COLO668 (cell line): Measurements from ENCODE around the gene RMDN3.

Experiments
- DNase-seq: peaks from one replicate; lab custom pipeline; 2025; ENCODE audit not compliant: unreplicated experiment; lab: John Stamatoyannopoulos, UW

RMDN3 gene

DNA sequence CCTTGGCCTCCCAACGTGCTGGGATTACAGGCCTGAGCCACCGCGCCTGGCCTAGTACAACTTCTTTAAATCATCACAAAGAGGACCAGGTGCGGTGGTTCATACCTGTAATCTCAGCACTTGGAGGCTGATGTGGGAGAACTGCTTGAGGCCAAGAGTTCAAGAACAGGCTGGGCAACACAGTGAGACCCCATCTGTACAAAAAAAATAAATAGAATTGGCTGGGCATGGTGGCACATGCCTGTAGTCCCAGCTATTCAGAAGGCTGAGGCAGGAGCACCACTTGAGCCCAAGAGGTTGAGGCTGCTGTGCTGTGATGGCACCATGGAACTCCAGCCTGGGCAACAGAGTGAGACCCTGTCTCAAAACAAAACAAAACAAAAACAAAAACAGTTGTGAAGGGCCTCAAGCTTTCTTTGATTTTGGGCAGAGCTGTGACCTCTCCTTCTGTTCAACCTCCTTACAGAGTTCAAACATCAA, 5.9 kb downstream of the RMDN3 start:
- DNase-seq = no peak

- DNase-seq = no peak
Observed at GRCh38 chr15:40747685-40748631, 7.1 kb downstream of the RMDN3 start.

DNA sequence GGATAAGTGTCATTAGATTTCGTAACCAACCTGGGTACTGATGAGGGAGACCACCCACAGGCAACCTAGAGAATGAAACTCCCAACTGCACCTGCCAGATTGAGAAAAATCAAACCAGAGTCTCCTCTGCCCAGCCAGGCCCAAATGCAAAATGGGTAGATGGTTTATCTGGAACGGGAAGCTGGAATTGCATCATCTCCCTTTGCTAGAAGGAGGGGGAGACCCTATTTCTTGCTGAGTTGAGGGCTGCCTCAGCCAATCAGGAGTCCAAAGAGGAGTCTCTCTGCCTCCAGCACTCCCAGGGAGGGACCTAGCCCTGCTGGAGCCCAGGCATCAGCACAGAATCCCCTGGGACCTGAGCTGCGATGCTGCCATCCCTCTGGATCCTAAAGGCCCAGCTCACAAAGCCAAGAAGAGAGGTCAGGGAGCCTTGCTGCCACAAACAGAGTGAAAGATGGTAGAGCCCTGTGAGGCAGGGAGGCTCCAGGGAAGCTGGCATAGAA, 8.1 kb downstream of the RMDN3 start:
- no peak for DNase-seq

GRCh38 chr15:40744815-40745152, 10.3 kb downstream of the RMDN3 start:
- no peak for DNase-seq

GRCh38 chr15:40743921-40744814, 10.9 kb downstream of the RMDN3 start:
- DNase-seq = no peak

- DNase-seq = no peak
Observed at GRCh38 chr15:40743485-40743901, 11.6 kb downstream of the RMDN3 start.

DNA sequence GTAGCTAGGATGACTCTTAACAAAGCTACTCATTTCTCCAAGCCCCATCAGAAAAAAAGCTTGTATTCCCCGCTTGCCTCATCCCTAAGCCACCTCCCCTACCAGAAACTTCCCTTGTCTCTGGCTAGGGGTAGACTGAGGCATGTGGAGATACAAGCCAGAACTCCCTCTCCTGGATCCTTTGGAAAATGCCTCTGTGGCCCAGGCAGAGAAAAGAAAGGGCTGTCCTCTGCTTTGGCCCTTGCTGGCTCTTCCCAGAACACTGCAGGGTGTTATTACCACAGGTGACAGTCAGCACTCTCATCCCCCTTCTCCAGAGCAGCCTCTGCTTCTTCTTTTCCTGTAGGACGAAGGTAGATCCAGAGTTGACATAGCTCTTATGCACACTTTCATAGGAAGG, 15.2 kb downstream of the RMDN3 start:
- DNase-seq = no peak

- no peak for DNase-seq
Observed at GRCh38 chr15:40739047-40739446, 16.0 kb downstream of the RMDN3 start.

DNA sequence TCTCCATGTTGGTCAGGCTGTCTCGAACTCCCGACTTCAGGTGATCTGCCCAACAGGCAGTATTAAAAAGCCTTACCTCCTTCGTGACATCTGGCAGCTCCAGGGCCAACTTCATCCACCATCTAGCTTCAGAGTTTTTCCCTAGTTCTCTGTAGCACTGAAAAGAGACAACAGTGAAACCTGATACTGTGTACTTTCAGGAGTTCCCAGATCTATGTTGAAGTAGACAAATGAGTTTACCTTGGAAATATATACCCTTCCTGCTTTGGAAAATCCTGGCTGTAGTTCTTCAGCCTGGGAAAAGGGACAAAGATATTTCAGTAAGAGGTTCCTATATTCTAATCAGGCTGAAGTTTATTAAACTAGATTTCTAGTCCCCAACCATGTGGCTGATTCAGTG, 18.0 kb downstream of the RMDN3 start:
- no peak for DNase-seq

- DNase-seq = no peak
Observed at GRCh38 chr15:40736575-40736974, 18.5 kb downstream of the RMDN3 start.

DNA sequence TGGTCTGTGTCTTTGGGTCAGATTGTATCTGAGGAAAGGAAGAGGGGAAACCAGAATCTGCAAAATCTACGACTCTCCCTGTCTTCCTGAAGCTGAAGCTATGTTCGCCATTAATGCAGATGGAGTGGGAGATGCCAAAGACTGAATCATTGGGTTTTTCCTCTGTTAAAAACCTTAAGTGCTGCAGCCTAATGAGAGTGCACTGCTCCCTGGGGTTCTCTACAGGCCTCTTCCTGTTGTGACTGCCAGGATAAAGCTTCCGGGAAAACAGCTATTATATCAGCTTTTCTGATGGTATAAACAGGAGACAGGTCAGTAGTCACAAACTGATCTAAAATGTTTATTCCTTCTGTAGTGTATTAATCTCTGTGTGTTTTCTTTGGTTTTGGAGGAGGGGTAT, 24.0 kb downstream of the RMDN3 start:
- no peak for DNase-seq

GRCh38 chr15:40723919-40724318, 31.1 kb downstream of the RMDN3 start:
- DNase-seq = no peak

DNA sequence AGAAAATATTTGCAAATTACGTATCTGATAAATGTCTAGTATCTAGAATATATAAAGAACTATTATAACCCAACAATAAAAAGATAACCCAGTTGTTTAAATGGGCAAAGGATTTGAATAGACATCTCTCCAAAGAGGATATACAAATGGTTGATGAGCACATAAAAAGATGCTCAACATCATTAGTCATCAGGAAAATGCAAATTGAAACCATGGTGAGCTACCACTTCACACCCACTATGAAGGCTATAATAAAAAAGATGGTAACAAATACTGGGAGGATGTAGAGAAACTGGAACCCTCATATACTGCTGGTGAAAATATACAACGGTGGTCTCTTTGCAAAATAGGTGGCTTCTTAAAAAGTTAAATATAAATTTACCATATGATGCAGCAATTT, 32.1 kb downstream of the RMDN3 start:
- DNase-seq = no peak

DNA sequence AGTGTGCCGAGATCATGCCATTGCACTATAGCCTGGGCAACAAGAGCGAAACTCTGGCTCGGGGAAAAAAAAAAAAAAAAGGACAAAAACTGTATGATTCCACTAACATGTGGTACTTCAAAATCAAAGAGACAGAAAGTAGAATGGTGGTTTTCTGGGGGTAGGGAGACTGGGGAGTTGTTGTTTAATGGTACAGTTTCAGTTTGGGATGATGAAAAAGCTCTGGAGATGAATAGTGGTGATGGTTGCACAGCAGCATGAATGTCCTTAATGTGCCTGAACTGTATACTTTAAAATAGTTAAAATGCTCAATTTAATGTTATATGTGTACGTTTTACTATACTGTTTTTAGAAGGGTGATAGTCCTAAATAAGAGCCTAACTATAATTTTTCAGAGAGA, 32.7 kb downstream of the RMDN3 start:
- DNase-seq = no peak

GRCh38 chr15:40721701-40722100, 33.4 kb downstream of the RMDN3 start:
- no peak for DNase-seq

DNA sequence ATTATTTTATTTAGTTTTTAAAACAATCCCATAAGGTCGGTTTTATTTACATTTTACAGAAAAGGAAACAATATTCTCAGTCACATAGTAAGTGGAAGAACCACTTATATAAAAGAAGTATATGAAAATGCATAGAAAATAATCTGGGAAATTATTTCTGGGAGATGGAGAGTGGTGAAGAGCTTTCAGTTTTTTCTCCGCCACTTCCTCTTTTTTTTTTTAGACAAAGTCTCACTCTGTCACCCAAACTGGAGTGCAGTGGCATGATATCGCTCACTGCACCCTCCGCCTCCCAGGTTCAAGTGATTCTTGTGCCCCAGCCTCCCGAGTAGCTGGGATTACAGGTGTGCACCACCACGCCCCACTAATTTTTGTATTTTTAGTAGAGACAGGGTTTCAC, 38.9 kb downstream of the RMDN3 start:
- DNase-seq = no peak

- DNase-seq = no peak
Observed at GRCh38 chr15:40714144-40714543, 40.9 kb downstream of the RMDN3 start.

- no peak for DNase-seq
Observed at GRCh38 chr15:40706121-40706520, 48.9 kb downstream of the RMDN3 start.

DNA sequence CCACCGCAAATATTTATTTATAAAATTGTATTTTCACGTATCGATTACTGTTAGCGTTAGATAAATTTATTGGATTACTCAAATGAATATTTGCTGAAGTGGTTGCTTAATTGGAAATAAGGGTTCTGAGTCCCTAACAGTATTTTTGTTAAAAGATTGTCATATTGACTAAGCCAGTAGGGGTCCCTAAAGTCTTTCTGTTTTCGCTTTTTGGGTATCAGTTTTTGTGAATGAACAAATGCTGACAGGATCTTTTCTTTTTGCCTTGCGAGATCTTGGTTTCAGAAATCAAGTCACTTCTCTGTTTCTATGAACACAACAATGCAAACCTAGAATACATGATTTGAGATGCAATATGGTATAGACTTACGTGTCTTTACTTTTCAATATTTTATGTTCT, 53.0 kb downstream of the RMDN3 start:
- DNase-seq = no peak

- no peak for DNase-seq
Observed at GRCh38 chr15:40697916-40698315, 57.1 kb downstream of the RMDN3 start.

DNA sequence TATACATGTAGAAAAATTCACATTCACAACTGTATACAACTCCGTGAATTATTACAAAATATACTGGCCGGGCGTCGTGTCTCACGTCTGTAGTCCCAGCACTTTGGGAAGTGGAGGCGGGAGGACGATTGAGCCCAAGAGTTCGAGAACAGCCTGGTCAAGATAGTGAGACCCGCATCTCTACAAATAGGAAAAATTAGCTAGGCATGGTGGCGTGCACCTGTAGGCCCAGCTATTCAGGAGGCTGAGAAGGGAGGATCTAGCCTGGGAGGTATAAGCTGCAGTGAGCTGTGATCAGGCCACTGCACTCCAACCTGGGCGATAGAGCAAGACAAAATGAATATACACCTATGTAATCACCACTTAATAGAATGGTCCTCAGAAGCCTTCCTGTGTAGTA, 58.8 kb downstream of the RMDN3 start:
- no peak for DNase-seq

GRCh38 chr15:40695469-40695890, 59.6 kb downstream of the RMDN3 start:
- DNase-seq = peak; percentile 59
